ENCODE results near the gene HRAS. TPM values are rescaled to one million over a fixed set of nuclear protein-coding genes. Genes with fewer than 3 reads are reported as not detected.

The HRAS gene
- total RNA-seq, 2 donors from 2014 or later, result 64.8 to 68.2 TPM

DNA sequence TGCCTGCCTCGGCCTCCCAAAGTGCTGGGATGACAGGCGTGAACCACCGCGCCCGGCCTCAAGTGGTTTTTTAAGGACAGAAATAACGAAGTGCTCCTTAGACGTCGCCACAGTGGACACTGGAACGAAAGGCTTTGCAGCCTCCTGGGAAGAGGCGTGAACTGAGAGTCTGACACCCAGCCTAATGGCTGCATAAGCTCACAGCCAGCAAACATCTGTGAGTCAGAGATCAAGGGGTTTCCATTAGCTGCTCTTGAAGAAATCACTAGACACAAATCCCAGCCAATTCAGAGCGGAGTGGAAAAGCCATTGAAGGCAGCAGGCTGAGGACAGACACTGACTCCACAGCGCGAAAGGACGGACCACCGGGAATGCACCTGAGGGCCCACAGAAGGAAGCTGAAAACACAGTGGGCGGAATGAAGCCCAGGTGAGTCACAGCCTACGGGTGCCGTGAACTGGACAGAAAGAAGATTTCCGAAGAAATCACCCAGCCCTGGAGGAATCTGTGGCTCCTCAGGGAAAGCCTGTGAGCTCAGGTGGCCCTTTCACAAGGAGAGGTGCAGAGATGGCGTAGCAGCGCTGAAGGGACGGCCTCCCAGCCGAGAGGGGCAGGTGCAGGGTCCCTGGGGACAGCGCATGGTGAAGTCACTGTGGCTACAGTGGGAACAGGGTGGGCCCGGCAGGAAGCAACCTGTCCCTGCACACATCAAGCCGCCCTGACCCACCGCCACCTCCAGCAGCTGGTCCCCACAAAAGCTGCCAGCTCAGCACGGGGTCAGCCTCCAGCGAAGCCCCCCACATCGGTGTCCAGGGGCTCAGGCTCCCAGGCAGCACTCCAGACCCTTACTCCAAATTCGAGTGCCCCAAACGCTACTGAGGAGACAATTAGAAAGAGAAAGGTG is 13.6 kb upstream of the HRAS start:
- WGBS, 2 experiments (ENCODE audit: insufficient coverage in 1 of 2, insufficient read length in 1 of 2), result 88 to 90% methylated on average over 26 to 32 of the region's 32 CpGs
- peaks cover 7% of the 10 kb centered on the region for H3K4me1 Mint-ChIP-seq
- H3K4me3 Mint-ChIP-seq, result no peak overlapping the region
- no peak overlapping the region for H3K4me3 ChIP-seq (ENCODE audit: low read length)
- no peaks in the 10 kb centered on the region for H3K36me3 ChIP-seq (ENCODE audit: control insufficient read depth, insufficient read depth, low read length)
- H3K27ac Mint-ChIP-seq, result peak overlapping the region; percentile 89
- H3K27me3 Mint-ChIP-seq (ENCODE audit: insufficient read depth), result no peaks in the 10 kb centered on the region
- H3K27me3 ChIP-seq (ENCODE audit: control insufficient read depth, insufficient read depth, low read length, poor library complexity, severe bottlenecking), result no peaks in the 10 kb centered on the region
- no peak overlapping the region for H3K27ac ChIP-seq (ENCODE audit: low read depth, low read length)
- H3K4me1 ChIP-seq (ENCODE audit: control insufficient read depth, insufficient read depth, low read length), result peaks cover 5% of the 10 kb centered on the region
- peak; percentile 74 for DNase-seq
- peaks cover 8% of the 10 kb centered on the region for H3K36me3 Mint-ChIP-seq (ENCODE audit: low read depth)
- no peak overlapping the region for H3K9ac ChIP-seq (ENCODE audit: extremely low read depth, low read length, poor library complexity, severe bottlenecking)
- no peaks in the 10 kb centered on the region for H3K9me3 ChIP-seq (ENCODE audit: control insufficient read depth, low read length)
- TF ChIP-seq, protein P1, sequence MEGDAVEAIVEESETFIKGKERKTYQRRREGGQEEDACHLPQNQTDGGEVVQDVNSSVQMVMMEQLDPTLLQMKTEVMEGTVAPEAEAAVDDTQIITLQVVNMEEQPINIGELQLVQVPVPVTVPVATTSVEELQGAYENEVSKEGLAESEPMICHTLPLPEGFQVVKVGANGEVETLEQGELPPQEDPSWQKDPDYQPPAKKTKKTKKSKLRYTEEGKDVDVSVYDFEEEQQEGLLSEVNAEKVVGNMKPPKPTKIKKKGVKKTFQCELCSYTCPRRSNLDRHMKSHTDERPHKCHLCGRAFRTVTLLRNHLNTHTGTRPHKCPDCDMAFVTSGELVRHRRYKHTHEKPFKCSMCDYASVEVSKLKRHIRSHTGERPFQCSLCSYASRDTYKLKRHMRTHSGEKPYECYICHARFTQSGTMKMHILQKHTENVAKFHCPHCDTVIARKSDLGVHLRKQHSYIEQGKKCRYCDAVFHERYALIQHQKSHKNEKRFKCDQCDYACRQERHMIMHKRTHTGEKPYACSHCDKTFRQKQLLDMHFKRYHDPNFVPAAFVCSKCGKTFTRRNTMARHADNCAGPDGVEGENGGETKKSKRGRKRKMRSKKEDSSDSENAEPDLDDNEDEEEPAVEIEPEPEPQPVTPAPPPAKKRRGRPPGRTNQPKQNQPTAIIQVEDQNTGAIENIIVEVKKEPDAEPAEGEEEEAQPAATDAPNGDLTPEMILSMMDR (conservative IDR thresholded peaks at IDR 0.05), result no peak
- peaks cover 4% of the 10 kb centered on the region for H3K9me3 Mint-ChIP-seq

DNA sequence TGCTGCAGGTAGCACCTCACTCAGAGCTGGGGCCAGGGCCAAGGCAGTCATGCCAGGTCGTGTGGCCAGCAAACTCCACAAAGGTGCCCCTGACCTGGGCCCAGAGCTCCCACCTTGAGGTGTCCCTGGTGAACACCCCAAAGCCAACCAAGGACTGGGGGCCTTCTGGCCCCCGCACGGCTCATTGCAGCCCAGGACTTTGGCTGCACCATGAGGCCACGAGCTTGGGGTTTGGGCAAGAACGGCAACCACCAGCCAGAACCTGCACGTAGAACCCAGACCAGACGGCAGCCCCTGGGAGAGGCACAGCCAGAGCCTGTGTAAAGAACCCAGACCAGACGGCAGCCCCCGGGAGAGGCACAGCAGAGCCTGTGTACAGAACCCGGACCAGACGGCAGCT is 9.8 kb upstream of the HRAS start:
- H3K4me1 ChIP-seq (ENCODE audit: control insufficient read depth, insufficient read depth, low read length), result peaks cover 5% of the 10 kb centered on the region
- no peak overlapping the region for H3K9ac ChIP-seq (ENCODE audit: extremely low read depth, low read length, poor library complexity, severe bottlenecking)
- Mint-ChIP-seq H3K4me3 (no peak overlapping the region), H3K4me1 (peaks cover 8% of the 10 kb centered on the region), H3K27me3 (ENCODE audit: insufficient read depth) (no peaks in the 10 kb centered on the region), H3K27ac (no peak overlapping the region), H3K9me3 (peaks cover 5% of the 10 kb centered on the region), H3K36me3 (ENCODE audit: low read depth) (peaks cover 12% of the 10 kb centered on the region)
- H3K36me3 ChIP-seq (ENCODE audit: control insufficient read depth, insufficient read depth, low read length), result no peaks in the 10 kb centered on the region
- no peaks in the 10 kb centered on the region for H3K9me3 ChIP-seq (ENCODE audit: control insufficient read depth, low read length)
- no peaks in the 10 kb centered on the region for H3K27me3 ChIP-seq (ENCODE audit: control insufficient read depth, insufficient read depth, low read length, poor library complexity, severe bottlenecking)
- TF ChIP-seq, protein P1 (conservative IDR thresholded peaks at IDR 0.05), result no peak
- no peak overlapping the region for H3K4me3 ChIP-seq (ENCODE audit: low read length)
- no peak for DNase-seq
- WGBS, 2 experiments (ENCODE audit: insufficient coverage in 1 of 2, insufficient read length in 1 of 2), result 89 to 92% methylated on average over 10 to 11 of the region's 11 CpGs
- H3K27ac ChIP-seq (ENCODE audit: low read depth, low read length), result no peak overlapping the region

DNA sequence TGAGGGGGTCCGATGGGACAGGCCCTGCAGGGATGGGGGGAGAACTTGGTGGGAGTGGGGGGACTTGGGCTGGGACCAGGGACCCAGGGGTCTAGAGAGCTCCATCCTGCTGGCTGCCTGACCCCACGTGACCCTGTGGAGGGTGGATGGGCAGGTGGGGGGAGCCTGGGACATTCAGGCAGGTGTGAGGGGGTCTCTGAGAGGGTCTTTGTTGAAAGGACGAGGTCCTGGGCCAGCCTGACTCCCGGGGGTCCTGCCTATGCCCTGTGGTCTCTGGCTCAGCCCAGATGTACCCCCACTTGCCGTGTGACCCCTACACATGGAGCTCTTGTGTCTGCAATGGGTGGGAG is 9.4 kb upstream of the HRAS start:
- 79 to 89% methylated on average over 4 to 5 of the region's 5 CpGs for whole genome bisulfite sequencing, 2 experiments (ENCODE audit: insufficient coverage in 1 of 2, insufficient read length in 1 of 2)
- Mint-ChIP-seq H3K9me3 (peaks cover 5% of the 10 kb centered on the region), H3K4me3 (no peak overlapping the region), H3K4me1 (peaks cover 8% of the 10 kb centered on the region), H3K27ac (no peak overlapping the region), H3K27me3 (ENCODE audit: insufficient read depth) (no peaks in the 10 kb centered on the region), H3K36me3 (ENCODE audit: low read depth) (peaks cover 12% of the 10 kb centered on the region)
- no peak for DNase-seq
- H3K9me3 ChIP-seq (ENCODE audit: control insufficient read depth, low read length), result no peaks in the 10 kb centered on the region
- no peak overlapping the region for H3K9ac ChIP-seq (ENCODE audit: extremely low read depth, low read length, poor library complexity, severe bottlenecking)
- H3K36me3 ChIP-seq (ENCODE audit: control insufficient read depth, insufficient read depth, low read length), result no peaks in the 10 kb centered on the region
- H3K27ac ChIP-seq (ENCODE audit: low read depth, low read length), result no peak overlapping the region
- peaks cover 5% of the 10 kb centered on the region for H3K4me1 ChIP-seq (ENCODE audit: control insufficient read depth, insufficient read depth, low read length)
- no peak overlapping the region for H3K4me3 ChIP-seq (ENCODE audit: low read length)
- TF ChIP-seq, protein P1 (conservative IDR thresholded peaks at IDR 0.05), result no peak
- no peaks in the 10 kb centered on the region for H3K27me3 ChIP-seq (ENCODE audit: control insufficient read depth, insufficient read depth, low read length, poor library complexity, severe bottlenecking)
